HG03108 (cell line): ENCODE results near the gene SLC44A5.

Source experiments
- ATAC-seq: cut with Tn5 transposase; IDR thresholded peaks from one replicate; pipeline ENCODE4 v1.9.1; 2021; ENCODE audit warnings: moderate library complexity; ENCODE audit not compliant: unreplicated experiment

Gene SLC44A5

GRCh38 chr1:75589637-75590036 is 21.3 kb downstream of the SLC44A5 start:
- ATAC-seq: no peak

- no peak for ATAC-seq
These were observed 22.0 kb downstream of the SLC44A5 start for GRCh38 chr1:75588779-75589475.

GRCh38 chr1:75587692-75588091 is 23.2 kb downstream of the SLC44A5 start:
- no peak for ATAC-seq

- ATAC-seq: no peak
These were observed 27.6 kb downstream of the SLC44A5 start for GRCh38 chr1:75583282-75583681.

GRCh38 chr1:75582725-75583261 is 28.1 kb downstream of the SLC44A5 start:
- ATAC-seq: no peak

- no peak for ATAC-seq
These were observed 31.9 kb downstream of the SLC44A5 start for GRCh38 chr1:75579046-75579445.

GRCh38 chr1:75575837-75576236 is 35.1 kb downstream of the SLC44A5 start:
- ATAC-seq: no peak

- ATAC-seq: no peak
These were observed 43.7 kb downstream of the SLC44A5 start for GRCh38 chr1:75567191-75567590.

GRCh38 chr1:75559800-75560199 is 51.1 kb downstream of the SLC44A5 start:
- ATAC-seq: no peak

- ATAC-seq: no peak
These were observed 51.8 kb downstream of the SLC44A5 start for GRCh38 chr1:75559136-75559535.

- ATAC-seq: no peak
These were observed 56.0 kb downstream of the SLC44A5 start for GRCh38 chr1:75554870-75555269.

- ATAC-seq: no peak
These were observed 56.7 kb downstream of the SLC44A5 start for GRCh38 chr1:75554181-75554580.

- ATAC-seq: no peak
These were observed 60.4 kb downstream of the SLC44A5 start for GRCh38 chr1:75550559-75550958.

- no peak for ATAC-seq
These were observed 62.0 kb downstream of the SLC44A5 start for GRCh38 chr1:75548721-75549480.

GRCh38 chr1:75543705-75544104 is 67.2 kb downstream of the SLC44A5 start:
- ATAC-seq: no peak

- no peak for ATAC-seq
These were observed 67.9 kb downstream of the SLC44A5 start for GRCh38 chr1:75542818-75543570.

GRCh38 chr1:75539230-75540116 is 71.4 kb downstream of the SLC44A5 start:
- no peak for ATAC-seq

GRCh38 chr1:75533085-75533484 is 77.8 kb downstream of the SLC44A5 start:
- no peak for ATAC-seq

- ATAC-seq: no peak
These were observed 79.3 kb downstream of the SLC44A5 start for GRCh38 chr1:75531570-75531969.

GRCh38 chr1:75529488-75529887 is 81.4 kb downstream of the SLC44A5 start:
- ATAC-seq: no peak
